Measurements from ENCODE around the gene ATP6V0E2.

DNA sequence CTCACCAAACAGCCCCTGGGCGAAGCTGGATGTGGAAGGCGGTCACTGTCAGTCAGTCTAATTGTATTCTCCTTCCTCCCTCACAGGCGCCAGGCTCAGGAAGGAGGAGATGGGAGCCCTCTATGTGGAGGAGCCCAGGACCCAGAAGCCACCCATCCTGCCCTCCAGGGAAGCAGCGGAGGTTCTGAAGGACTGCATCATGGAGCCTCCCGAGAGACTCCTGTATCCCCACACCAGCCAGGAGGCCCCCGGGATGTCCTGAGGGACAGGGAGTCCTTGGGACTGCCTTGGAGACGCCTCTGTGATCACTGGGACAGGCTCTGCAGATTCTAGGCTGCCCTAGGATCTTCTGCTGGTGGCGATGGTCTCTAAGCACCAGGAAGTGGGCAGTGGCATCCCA is 9.7 kb upstream of the ATP6V0E2 start:
- TF ChIP-seq, protein P1, sequence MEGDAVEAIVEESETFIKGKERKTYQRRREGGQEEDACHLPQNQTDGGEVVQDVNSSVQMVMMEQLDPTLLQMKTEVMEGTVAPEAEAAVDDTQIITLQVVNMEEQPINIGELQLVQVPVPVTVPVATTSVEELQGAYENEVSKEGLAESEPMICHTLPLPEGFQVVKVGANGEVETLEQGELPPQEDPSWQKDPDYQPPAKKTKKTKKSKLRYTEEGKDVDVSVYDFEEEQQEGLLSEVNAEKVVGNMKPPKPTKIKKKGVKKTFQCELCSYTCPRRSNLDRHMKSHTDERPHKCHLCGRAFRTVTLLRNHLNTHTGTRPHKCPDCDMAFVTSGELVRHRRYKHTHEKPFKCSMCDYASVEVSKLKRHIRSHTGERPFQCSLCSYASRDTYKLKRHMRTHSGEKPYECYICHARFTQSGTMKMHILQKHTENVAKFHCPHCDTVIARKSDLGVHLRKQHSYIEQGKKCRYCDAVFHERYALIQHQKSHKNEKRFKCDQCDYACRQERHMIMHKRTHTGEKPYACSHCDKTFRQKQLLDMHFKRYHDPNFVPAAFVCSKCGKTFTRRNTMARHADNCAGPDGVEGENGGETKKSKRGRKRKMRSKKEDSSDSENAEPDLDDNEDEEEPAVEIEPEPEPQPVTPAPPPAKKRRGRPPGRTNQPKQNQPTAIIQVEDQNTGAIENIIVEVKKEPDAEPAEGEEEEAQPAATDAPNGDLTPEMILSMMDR (IDR thresholded peaks at IDR 0.05), result no peak
- TF ChIP-seq POLR2A (IDR thresholded peaks at IDR 0.05), result no peak
